ENCODE data around the gene SSBP3. TPM values are rescaled to one million over a fixed set of nuclear protein-coding genes. Genes with fewer than 3 reads are reported as not detected.

The SSBP3 gene
- polyA plus RNA-seq, 1 donor (not counting 4 experiments of a cell fraction or from before 2014, with no cell fraction given) = 16.9 TPM

DNA sequence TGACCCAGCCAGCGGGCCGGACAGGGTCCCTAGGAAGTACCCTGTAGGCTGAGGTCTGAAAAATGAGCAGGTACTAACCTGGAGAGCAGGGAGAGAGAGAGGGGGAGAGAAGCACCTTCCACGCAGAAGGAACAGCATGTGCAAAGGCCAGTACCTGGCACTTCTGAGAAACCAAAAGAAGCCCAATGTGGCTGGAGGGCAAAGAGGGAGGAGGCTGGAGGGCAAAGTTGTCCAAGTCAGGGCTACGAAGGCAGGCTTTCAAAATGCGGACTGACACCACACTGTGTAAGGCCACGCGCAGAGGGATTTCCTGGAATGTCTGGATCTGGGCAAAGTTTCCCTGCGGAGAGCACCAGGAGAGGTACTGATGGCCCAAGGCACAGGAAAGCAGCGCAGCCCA lies 64.4 kb downstream of the SSBP3 start:
- H3K4me2 ChIP-seq (ENCODE audit: control insufficient read depth, extremely low read depth, insufficient read depth, low read depth, low read length) = no peak overlapping the region
- H3K9me3 ChIP-seq (ENCODE audit: control insufficient read depth, low read depth, low read length) = no peaks in the 10 kb centered on the region
- no peak overlapping the region for H3K9ac ChIP-seq (ENCODE audit: control insufficient read depth, extremely low read depth, insufficient read depth, low read length)
- dilution Hi-C loops (cut with MboI; ENCODE audit: extremely low pct_ligation_motif_present, low sequenced_read_pairs) = no loop called here
- H4K20me1 ChIP-seq (ENCODE audit: control insufficient read depth, extremely low read depth, insufficient read depth, low read length) = no peaks in the 10 kb centered on the region
- DNase-seq (ENCODE audit: low read depth, low spot score) (no peak), FAIRE-seq (no peak)
- H3K4me1 ChIP-seq (ENCODE audit: control insufficient read depth, extremely low read depth, insufficient read depth, low read length) = peaks cover 6% of the 10 kb centered on the region
- no peaks in the 10 kb centered on the region for H3K79me2 ChIP-seq (ENCODE audit: control insufficient read depth, insufficient read depth, low read length)
- no peak overlapping the region for H3K27ac ChIP-seq (ENCODE audit: control insufficient read depth, insufficient read depth, low read length)
- H3K36me3 ChIP-seq (ENCODE audit: control insufficient read depth in 2 of 2, extremely low read depth in 1 of 2, insufficient read depth in 2 of 2, low read length in 2 of 2) = no peaks in the 10 kb centered on the region
- no peaks in the 10 kb centered on the region for H3K27me3 ChIP-seq (ENCODE audit: control insufficient read depth, extremely low read depth, insufficient read depth, low read length)
- no peak overlapping the region for H3K4me3 ChIP-seq (ENCODE audit: control insufficient read depth in 2 of 3, extremely low read depth in 1 of 3, insufficient read depth in 2 of 3, low read depth in 1 of 3, low read length in 3 of 3)
- no peak overlapping the region for H2AFZ ChIP-seq (ENCODE audit: control insufficient read depth, low read length)
- TF ChIP-seq, protein P1, sequence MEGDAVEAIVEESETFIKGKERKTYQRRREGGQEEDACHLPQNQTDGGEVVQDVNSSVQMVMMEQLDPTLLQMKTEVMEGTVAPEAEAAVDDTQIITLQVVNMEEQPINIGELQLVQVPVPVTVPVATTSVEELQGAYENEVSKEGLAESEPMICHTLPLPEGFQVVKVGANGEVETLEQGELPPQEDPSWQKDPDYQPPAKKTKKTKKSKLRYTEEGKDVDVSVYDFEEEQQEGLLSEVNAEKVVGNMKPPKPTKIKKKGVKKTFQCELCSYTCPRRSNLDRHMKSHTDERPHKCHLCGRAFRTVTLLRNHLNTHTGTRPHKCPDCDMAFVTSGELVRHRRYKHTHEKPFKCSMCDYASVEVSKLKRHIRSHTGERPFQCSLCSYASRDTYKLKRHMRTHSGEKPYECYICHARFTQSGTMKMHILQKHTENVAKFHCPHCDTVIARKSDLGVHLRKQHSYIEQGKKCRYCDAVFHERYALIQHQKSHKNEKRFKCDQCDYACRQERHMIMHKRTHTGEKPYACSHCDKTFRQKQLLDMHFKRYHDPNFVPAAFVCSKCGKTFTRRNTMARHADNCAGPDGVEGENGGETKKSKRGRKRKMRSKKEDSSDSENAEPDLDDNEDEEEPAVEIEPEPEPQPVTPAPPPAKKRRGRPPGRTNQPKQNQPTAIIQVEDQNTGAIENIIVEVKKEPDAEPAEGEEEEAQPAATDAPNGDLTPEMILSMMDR (optimal IDR thresholded peaks at IDR 0.05 in 1 of 3, IDR thresholded peaks at IDR 0.05 in 1 of 3, conservative IDR thresholded peaks at IDR 0.05 in 1 of 3; ENCODE audit: extremely low read depth in 1 of 3, insufficient read depth in 2 of 3, low read length in 3 of 3) = no peak
- TF ChIP-seq EZH2 (IDR thresholded peaks at IDR 0.05; ENCODE audit: low read length) = no peak
- H3K9me1 ChIP-seq (ENCODE audit: control insufficient read depth, extremely low read depth, insufficient read depth, low read length) = no peaks in the 10 kb centered on the region

DNA sequence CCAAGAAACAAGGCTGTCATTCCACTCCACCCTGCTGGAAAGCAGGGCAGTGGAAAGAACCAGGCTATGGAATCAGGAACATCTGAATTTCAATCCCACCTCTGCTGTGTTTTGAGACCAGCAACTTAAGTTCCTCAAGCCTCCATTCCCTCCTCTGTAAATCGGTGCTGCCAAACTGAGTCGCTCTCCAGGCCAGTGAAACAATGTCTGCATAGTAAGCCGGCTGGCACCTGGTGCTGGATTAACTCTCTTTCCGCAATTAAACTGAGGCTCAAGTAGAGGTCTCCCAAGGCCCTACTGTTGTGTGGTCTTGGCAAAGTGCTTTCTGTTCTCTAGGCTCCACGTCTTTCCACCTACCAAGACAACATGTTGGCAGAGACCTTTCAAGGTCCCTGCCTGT lies 65.3 kb downstream of the SSBP3 start:
- Histone ChIP-seq H3K27me3 (ENCODE audit: control insufficient read depth, extremely low read depth, insufficient read depth, low read length) (no peaks in the 10 kb centered on the region), H3K9ac (ENCODE audit: control insufficient read depth, extremely low read depth, insufficient read depth, low read length) (no peak overlapping the region), H3K9me1 (ENCODE audit: control insufficient read depth, extremely low read depth, insufficient read depth, low read length) (no peaks in the 10 kb centered on the region), H4K20me1 (ENCODE audit: control insufficient read depth, extremely low read depth, insufficient read depth, low read length) (no peaks in the 10 kb centered on the region), H3K27ac (ENCODE audit: control insufficient read depth, insufficient read depth, low read length) (no peak overlapping the region), H3K4me3 (ENCODE audit: control insufficient read depth in 2 of 3, extremely low read depth in 1 of 3, insufficient read depth in 2 of 3, low read depth in 1 of 3, low read length in 3 of 3) (no peak overlapping the region), H3K4me1 (ENCODE audit: control insufficient read depth, extremely low read depth, insufficient read depth, low read length) (peaks cover 11% of the 10 kb centered on the region), H2AFZ (ENCODE audit: control insufficient read depth, low read length) (no peak overlapping the region), H3K9me3 (ENCODE audit: control insufficient read depth, low read depth, low read length) (no peaks in the 10 kb centered on the region), H3K4me2 (ENCODE audit: control insufficient read depth, extremely low read depth, insufficient read depth, low read depth, low read length) (no peak overlapping the region), H3K36me3 (ENCODE audit: control insufficient read depth in 2 of 2, extremely low read depth in 1 of 2, insufficient read depth in 2 of 2, low read length in 2 of 2) (no peaks in the 10 kb centered on the region), H3K79me2 (ENCODE audit: control insufficient read depth, insufficient read depth, low read length) (no peaks in the 10 kb centered on the region)
- no peak for DNase-seq (ENCODE audit: low read depth, low spot score)
- FAIRE-seq = no peak
- TF ChIP-seq EZH2 (IDR thresholded peaks at IDR 0.05; ENCODE audit: low read length) = no peak
- TF ChIP-seq, protein P1 (optimal IDR thresholded peaks at IDR 0.05 in 1 of 3, IDR thresholded peaks at IDR 0.05 in 1 of 3, conservative IDR thresholded peaks at IDR 0.05 in 1 of 3; ENCODE audit: extremely low read depth in 1 of 3, insufficient read depth in 2 of 3, low read length in 3 of 3) = no peak
- dilution Hi-C loops (cut with MboI; ENCODE audit: extremely low pct_ligation_motif_present, low sequenced_read_pairs) = no loop called here
